CD4-positive, CD25-positive, alpha-beta regulatory T cell (primary cell): ENCODE results near the gene METTL4. TPM values are rescaled to one million over a fixed set of nuclear protein-coding genes. Genes with fewer than 3 reads are reported as not detected.

Source experiments
- ATAC-seq, 2 donors: fragments of 150-1000 bp; cut with Tn5 transposase; one replicate each; pipeline ENCODE4 v1.10.0; 2021; ENCODE audit warnings: low read depth in 2 of 2, moderate number of reproducible peaks in 2 of 2, moderate library complexity in 1 of 2
- DNase-seq, 3 donors: peaks; one replicate each; pipeline versions ENCODE4 v3.0.0 to v3.0.0-alpha.2; 2012 to 2022; ENCODE audit warnings: mixed read lengths in 1 of 3
- H3K27ac ChIP-seq: one replicate; pipeline ENCODE4 v1.7.0; 2013; ENCODE audit warnings: mild to moderate bottlenecking, low read length; ENCODE audit not compliant: insufficient read depth, poor library complexity, severe bottlenecking
- H3K27me3 ChIP-seq: one replicate; pipeline ENCODE4 v1.7.0; 2013; ENCODE audit warnings: low read length; ENCODE audit not compliant: control insufficient read depth, insufficient read depth
- H3K36me3 ChIP-seq: one replicate; pipeline ENCODE4 v1.7.0; 2013; ENCODE audit warnings: mild to moderate bottlenecking, low read length, moderate library complexity; ENCODE audit not compliant: control insufficient read depth, insufficient read depth
- H3K4me1 ChIP-seq: 2 replicates; pipeline ENCODE4 v1.7.0; 2013; ENCODE audit warnings: mild to moderate bottlenecking, low read length; ENCODE audit not compliant: insufficient read depth, control insufficient read depth, poor library complexity, severe bottlenecking
- H3K4me3 ChIP-seq: one replicate; pipeline ENCODE4 v1.7.0; 2013; ENCODE audit warnings: low read depth, mild to moderate bottlenecking, low read length, moderate library complexity
- H3K9me3 ChIP-seq, 2 experiments: 1 replicate in 1 of 2; 2 replicates in 1 of 2; pipeline ENCODE4 v1.7.0; 2013; ENCODE audit warnings: low read length in 2 of 2, mild to moderate bottlenecking in 1 of 2, moderate library complexity in 1 of 2; ENCODE audit not compliant: control insufficient read depth in 2 of 2
- H3K27ac Mint-ChIP-seq, 3 donors: one replicate each; pipeline ENCODE4 v1.8.0; 2020 to 2022; ENCODE audit warnings: mild to moderate bottlenecking in 3 of 3, mixed read lengths in 3 of 3, moderate library complexity in 2 of 3
- H3K27me3 Mint-ChIP-seq: one replicate; pipeline ENCODE4 v1.8.0; 2022; ENCODE audit warnings: mild to moderate bottlenecking, mixed read lengths
- H3K36me3 Mint-ChIP-seq: one replicate; pipeline ENCODE4 v1.8.0; 2020; ENCODE audit warnings: mixed read lengths
- H3K4me1 Mint-ChIP-seq, 4 donors: one replicate each; pipeline ENCODE4 v1.8.0; 2020 to 2022; ENCODE audit warnings: mixed read lengths in 4 of 4, mild to moderate bottlenecking in 1 of 4
- H3K4me3 Mint-ChIP-seq, 4 donors: one replicate each; pipeline ENCODE4 v1.8.0; 2020 to 2022; ENCODE audit warnings: mild to moderate bottlenecking in 4 of 4, mixed read lengths in 4 of 4, moderate library complexity in 3 of 4
- H3K9me3 Mint-ChIP-seq, 7 donors: one replicate each; pipeline ENCODE4 v1.8.0; 2020 to 2022; ENCODE audit warnings: mixed read lengths in 7 of 7, mild to moderate bottlenecking in 3 of 7, moderate library complexity in 2 of 7
- polyA plus RNA-seq, 4 donors: library from polyadenylated mRNA; unstranded; fragments of 300-500 nt; fragmentation: Illumina TruSeq; gene quantifications; one replicate each; pipeline ENCODE4 v1.2.3, GENCODE V29; 2021
- total RNA-seq: library from RNA; stranded (reverse); gene quantifications from one replicate; pipeline ENCODE4 v1.2.3, GENCODE V29; 2022

The METTL4 gene
- total and polyA plus RNA-seq, 5 donors from 2014 or later = 15.1 to 23.3 (median 18.5) TPM

GRCh38 chr18:2508155-2508554 lies 63.1 kb downstream of the METTL4 start:
- no peak for ATAC-seq
- Histone ChIP-seq H3K9me3 (no peaks in the 10 kb centered on the region), H3K4me3 (no peak overlapping the region), H3K36me3 (no peaks in the 10 kb centered on the region), H3K27me3 (no peaks in the 10 kb centered on the region), H3K4me1 (no peaks in the 10 kb centered on the region), H3K27ac (no peak overlapping the region)
- DNase-seq = no peak
- H3K4me1 Mint-ChIP-seq = no peaks in the 10 kb centered on the region
- peaks cover 0 to 2% (median 0%) of the 10 kb centered on the region in 7 donors for H3K9me3 Mint-ChIP-seq
- H3K27me3 Mint-ChIP-seq = no peaks in the 10 kb centered on the region
- H3K36me3 Mint-ChIP-seq = no peaks in the 10 kb centered on the region
- no peak overlapping the region for H3K4me3 Mint-ChIP-seq
- no peak overlapping the region for H3K27ac Mint-ChIP-seq

GRCh38 chr18:2504642-2505041 lies 66.7 kb downstream of the METTL4 start:
- ATAC-seq (no peak), DNase-seq (no peak)
- H3K27ac ChIP-seq = no peak overlapping the region
- Mint-ChIP-seq H3K4me3 (no peak overlapping the region), H3K9me3 (peaks cover 0 to 2% (median 0%) of the 10 kb centered on the region in 7 donors), H3K4me1 (no peaks in the 10 kb centered on the region), H3K36me3 (no peaks in the 10 kb centered on the region), H3K27me3 (no peaks in the 10 kb centered on the region), H3K27ac (no peak overlapping the region)
- H3K4me3 ChIP-seq = no peak overlapping the region
- H3K27me3 ChIP-seq = no peaks in the 10 kb centered on the region
- no peaks in the 10 kb centered on the region for H3K9me3 ChIP-seq
- no peaks in the 10 kb centered on the region for H3K4me1 ChIP-seq
- no peaks in the 10 kb centered on the region for H3K36me3 ChIP-seq

GRCh38 chr18:2502880-2503279 lies 68.4 kb downstream of the METTL4 start:
- no peak overlapping the region for H3K27ac Mint-ChIP-seq
- Histone ChIP-seq H3K9me3 (no peaks in the 10 kb centered on the region), H3K4me3 (no peak overlapping the region), H3K4me1 (no peaks in the 10 kb centered on the region), H3K27ac (no peak overlapping the region), H3K27me3 (peaks cover 2% of the 10 kb centered on the region), H3K36me3 (no peaks in the 10 kb centered on the region)
- DNase-seq = no peak
- no peaks in the 10 kb centered on the region for H3K36me3 Mint-ChIP-seq
- no peak overlapping the region for H3K4me3 Mint-ChIP-seq
- H3K4me1 Mint-ChIP-seq = no peaks in the 10 kb centered on the region
- H3K9me3 Mint-ChIP-seq = peaks cover 0 to 2% (median 0%) of the 10 kb centered on the region in 7 donors
- H3K27me3 Mint-ChIP-seq = no peaks in the 10 kb centered on the region
- no peak for ATAC-seq

- no peak overlapping the region for H3K27ac ChIP-seq
- peaks cover 2% of the 10 kb centered on the region for H3K27me3 ChIP-seq
- no peak overlapping the region for H3K4me3 ChIP-seq
- H3K27ac Mint-ChIP-seq = no peak overlapping the region
- no peaks in the 10 kb centered on the region for H3K27me3 Mint-ChIP-seq
- no peak for ATAC-seq
- H3K4me3 Mint-ChIP-seq = no peak overlapping the region
- DNase-seq = no peak
- no peaks in the 10 kb centered on the region for H3K36me3 Mint-ChIP-seq
- H3K9me3 Mint-ChIP-seq = peaks cover 0 to 2% (median 0%) of the 10 kb centered on the region in 7 donors
- no peaks in the 10 kb centered on the region for H3K36me3 ChIP-seq
- no peaks in the 10 kb centered on the region for H3K9me3 ChIP-seq
- H3K4me1 Mint-ChIP-seq = no peaks in the 10 kb centered on the region
- H3K4me1 ChIP-seq = no peaks in the 10 kb centered on the region
These were observed 68.9 kb downstream of the METTL4 start for GRCh38 chr18:2502394-2502793.

- Mint-ChIP-seq H3K36me3 (no peaks in the 10 kb centered on the region), H3K9me3 (no peaks in the 10 kb centered on the region), H3K4me3 (peak overlapping the region in 1 of 4 donors; percentile 69), H3K27ac (no peak overlapping the region), H3K4me1 (no peaks in the 10 kb centered on the region), H3K27me3 (peaks cover 13% of the 10 kb centered on the region)
- no peaks in the 10 kb centered on the region for H3K4me1 ChIP-seq
- no peak overlapping the region for H3K4me3 ChIP-seq
- peaks cover 2% of the 10 kb centered on the region for H3K27me3 ChIP-seq
- H3K9me3 ChIP-seq = no peaks in the 10 kb centered on the region
- ATAC-seq (no peak), DNase-seq (no peak)
- no peak overlapping the region for H3K27ac ChIP-seq
- no peaks in the 10 kb centered on the region for H3K36me3 ChIP-seq
These were observed 73.5 kb downstream of the METTL4 start for GRCh38 chr18:2497797-2498196.

- H3K36me3 ChIP-seq = no peaks in the 10 kb centered on the region
- ATAC-seq = no peak
These were observed 75.9 kb downstream of the METTL4 start for GRCh38 chr18:2495381-2495780.

GRCh38 chr18:2494921-2495320 lies 76.4 kb downstream of the METTL4 start:
- no peak overlapping the region for H3K27ac ChIP-seq
- Mint-ChIP-seq H3K9me3 (peaks cover 0 to 1% (median 0%) of the 10 kb centered on the region in 7 donors), H3K27me3 (peaks cover 22% of the 10 kb centered on the region), H3K4me1 (no peaks in the 10 kb centered on the region), H3K27ac (no peak overlapping the region), H3K36me3 (no peaks in the 10 kb centered on the region), H3K4me3 (no peak overlapping the region)
- H3K9me3 ChIP-seq = no peaks in the 10 kb centered on the region
- no peaks in the 10 kb centered on the region for H3K36me3 ChIP-seq
- DNase-seq = no peak
- H3K27me3 ChIP-seq = peaks cover 2% of the 10 kb centered on the region
- H3K4me1 ChIP-seq = no peaks in the 10 kb centered on the region
- H3K4me3 ChIP-seq = no peak overlapping the region
- ATAC-seq = no peak

More at GRCh38 chr18:2495381-2495780, 75.9 kb downstream of the METTL4 start:
- Histone ChIP-seq H3K9me3 (no peaks in the 10 kb centered on the region), H3K27me3 (peaks cover 2% of the 10 kb centered on the region), H3K4me1 (no peaks in the 10 kb centered on the region), H3K4me3 (no peak overlapping the region), H3K27ac (no peak overlapping the region)
- Mint-ChIP-seq H3K9me3 (no peaks in the 10 kb centered on the region), H3K36me3 (no peaks in the 10 kb centered on the region), H3K27me3 (peaks cover 22% of the 10 kb centered on the region), H3K27ac (no peak overlapping the region), H3K4me1 (no peaks in the 10 kb centered on the region), H3K4me3 (no peak overlapping the region)
- no peak for DNase-seq
